Vagina (tissue), 2 donors: ENCODE results near the gene CAMKK1. TPM values are rescaled to one million over a fixed set of nuclear protein-coding genes. Genes with fewer than 3 reads are reported as not detected.

ENCODE experiments used
- DNase-seq, 2 donors: peaks; one replicate each; pipeline ENCODE4 v3.0.0-alpha.2; 2017; ENCODE audit errors: extremely low spot score in 2 of 2
- H3K27ac ChIP-seq: fragments of 200-600 bp; sonication (generic); one replicate; pipeline ENCODE4 v1.5.1; 2019
- H3K27me3 ChIP-seq: fragments of 200-600 bp; sonication (generic); one replicate; pipeline ENCODE4 v1.5.1; 2019
- H3K36me3 ChIP-seq, 2 donors: fragments of 200-600 bp; sonication (generic); one replicate each; pipeline ENCODE4 v1.5.1; 2017 to 2019
- H3K4me1 ChIP-seq: fragments of 200-600 bp; sonication (generic); one replicate; pipeline ENCODE4 v1.5.1; 2019
- H3K4me3 ChIP-seq, 2 donors: fragments of 200-600 bp; sonication (generic); 1 replicate in 1 of 2; 2 replicates in 1 of 2; pipeline ENCODE4 v1.5.1; 2016 to 2019
- H3K9me3 ChIP-seq: fragments of 200-600 bp; sonication (generic); one replicate; pipeline ENCODE4 v1.5.1; 2019
- POLR2A ChIP-seq, 2 donors: fragments of 450-650 bp; IDR thresholded peaks; one replicate each; pipeline ENCODE4 v1.6.1; 2017; ENCODE audit warnings: antibody characterized with exemption in 2 of 2, mild to moderate bottlenecking in 2 of 2, moderate library complexity in 2 of 2
- POLR2AphosphoS5 ChIP-seq, 2 donors: sonication (generic); formaldehyde crosslinking; IDR thresholded peaks; one replicate each; pipeline ENCODE4 v1.9.0; 2017; ENCODE audit warnings: antibody characterized with exemption in 2 of 2, mild to moderate bottlenecking in 2 of 2, low read depth in 1 of 2; ENCODE audit not compliant: insufficient read depth in 1 of 2
- intact Hi-C: fragments of 100-400 bp; cut with DNase I; formaldehyde crosslinking; loops from one replicate; pipeline ENCODE4 v1.15.1; 2023
- total RNA-seq: library from RNA; depleted of rRNA; stranded (reverse); fragments of >200 nt; gene quantifications from one replicate; pipeline ENCODE4 v1.2.3, GENCODE V29; 2016
- TF ChIP-seq, protein P1 (sequence below), 3 experiments: fragments of 450-650 bp in 2 of 3; fragments of 200-600 bp in 1 of 3; sonication (generic) in 1 of 3; IDR thresholded peaks; one replicate each; pipeline ENCODE4 v1.5.1; 2017 to 2019; ENCODE audit warnings: antibody characterized with exemption in 3 of 3, mild to moderate bottlenecking in 2 of 3, moderate library complexity in 2 of 3

Gene CAMKK1
- total RNA-seq, 1 donor from 2014 or later = 12.0 TPM

DNA sequence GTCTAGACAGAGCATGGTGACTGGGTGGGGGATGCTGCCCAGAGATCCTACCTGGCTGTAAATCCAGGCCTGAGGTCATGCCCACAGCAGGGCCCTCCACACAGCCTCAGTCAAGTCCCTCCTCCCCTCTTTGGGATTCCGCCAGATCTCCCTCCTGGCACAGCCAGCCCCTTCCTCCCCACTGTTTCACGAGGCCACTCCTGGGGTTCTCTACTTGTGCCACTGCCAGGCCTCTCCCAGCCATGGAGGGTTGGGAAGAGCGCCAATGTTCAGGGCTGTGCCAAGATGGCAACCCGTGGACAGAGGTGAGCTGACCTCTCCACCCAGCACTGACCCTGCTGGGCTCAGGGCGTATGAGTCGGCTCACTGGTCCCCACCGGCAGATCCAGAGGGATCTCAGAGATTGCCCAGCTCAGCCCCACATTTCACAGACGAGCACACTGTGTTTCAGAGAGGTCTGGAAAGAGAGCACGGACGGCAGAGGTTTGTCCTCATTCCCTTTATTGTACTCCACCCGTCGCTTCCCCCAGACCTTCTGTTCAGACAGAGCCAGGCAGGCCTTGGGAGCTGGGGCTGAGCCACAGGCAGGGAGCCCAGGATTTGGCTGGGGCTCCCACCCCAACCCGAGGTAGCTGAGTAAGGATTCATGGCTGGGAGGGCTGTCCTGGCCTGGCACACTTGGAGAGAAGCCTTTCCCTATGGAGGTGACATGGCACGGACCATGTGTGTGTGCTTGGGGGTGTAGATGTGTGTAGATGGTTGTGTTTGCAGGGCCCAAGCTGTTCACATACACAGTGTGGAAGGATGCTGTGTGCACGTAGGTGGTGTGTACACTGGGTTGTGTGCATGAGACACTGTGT, 3.5 kb upstream of the CAMKK1 start:
- H3K4me3 ChIP-seq = no peak overlapping the region
- H3K27ac ChIP-seq = peak overlapping the region; percentile 62
- no peak for TF ChIP-seq POLR2AphosphoS5 (IDR thresholded peaks at IDR 0.05; ENCODE audit: insufficient read depth in 1 of 2, low read depth in 1 of 2)
- TF ChIP-seq, protein P1, sequence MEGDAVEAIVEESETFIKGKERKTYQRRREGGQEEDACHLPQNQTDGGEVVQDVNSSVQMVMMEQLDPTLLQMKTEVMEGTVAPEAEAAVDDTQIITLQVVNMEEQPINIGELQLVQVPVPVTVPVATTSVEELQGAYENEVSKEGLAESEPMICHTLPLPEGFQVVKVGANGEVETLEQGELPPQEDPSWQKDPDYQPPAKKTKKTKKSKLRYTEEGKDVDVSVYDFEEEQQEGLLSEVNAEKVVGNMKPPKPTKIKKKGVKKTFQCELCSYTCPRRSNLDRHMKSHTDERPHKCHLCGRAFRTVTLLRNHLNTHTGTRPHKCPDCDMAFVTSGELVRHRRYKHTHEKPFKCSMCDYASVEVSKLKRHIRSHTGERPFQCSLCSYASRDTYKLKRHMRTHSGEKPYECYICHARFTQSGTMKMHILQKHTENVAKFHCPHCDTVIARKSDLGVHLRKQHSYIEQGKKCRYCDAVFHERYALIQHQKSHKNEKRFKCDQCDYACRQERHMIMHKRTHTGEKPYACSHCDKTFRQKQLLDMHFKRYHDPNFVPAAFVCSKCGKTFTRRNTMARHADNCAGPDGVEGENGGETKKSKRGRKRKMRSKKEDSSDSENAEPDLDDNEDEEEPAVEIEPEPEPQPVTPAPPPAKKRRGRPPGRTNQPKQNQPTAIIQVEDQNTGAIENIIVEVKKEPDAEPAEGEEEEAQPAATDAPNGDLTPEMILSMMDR (IDR thresholded peaks at IDR 0.05) = no peak
- TF ChIP-seq POLR2A (IDR thresholded peaks at IDR 0.05) = no peak
- no peaks in the 10 kb centered on the region for H3K27me3 ChIP-seq
- DNase-seq = no peak
- H3K9me3 ChIP-seq = no peaks in the 10 kb centered on the region
- no peaks in the 10 kb centered on the region for H3K36me3 ChIP-seq
- intact Hi-C loops = no loop called here
- H3K4me1 ChIP-seq = peaks cover 47% of the 10 kb centered on the region

DNA sequence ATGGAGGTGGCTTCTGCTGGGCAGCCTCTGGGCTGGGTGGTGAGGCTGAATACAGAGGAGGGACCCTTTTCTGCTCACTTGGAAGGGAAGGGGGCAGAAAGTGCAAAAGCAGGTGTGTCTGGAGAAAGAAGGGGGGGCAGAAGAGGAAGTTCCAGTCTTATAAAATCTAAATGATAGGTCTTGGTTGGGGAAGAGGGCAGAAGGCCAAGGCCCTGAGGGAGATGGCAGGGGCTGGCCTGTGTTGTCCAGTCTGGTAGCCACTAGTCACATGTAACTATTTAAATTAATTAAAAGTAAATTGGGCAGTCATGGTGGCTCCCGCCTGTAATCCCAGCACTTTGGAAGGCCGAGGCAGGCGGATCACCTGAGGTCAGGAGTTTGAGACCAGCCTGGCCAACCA, 2.5 kb upstream of the CAMKK1 start:
- DNase-seq = no peak

DNA sequence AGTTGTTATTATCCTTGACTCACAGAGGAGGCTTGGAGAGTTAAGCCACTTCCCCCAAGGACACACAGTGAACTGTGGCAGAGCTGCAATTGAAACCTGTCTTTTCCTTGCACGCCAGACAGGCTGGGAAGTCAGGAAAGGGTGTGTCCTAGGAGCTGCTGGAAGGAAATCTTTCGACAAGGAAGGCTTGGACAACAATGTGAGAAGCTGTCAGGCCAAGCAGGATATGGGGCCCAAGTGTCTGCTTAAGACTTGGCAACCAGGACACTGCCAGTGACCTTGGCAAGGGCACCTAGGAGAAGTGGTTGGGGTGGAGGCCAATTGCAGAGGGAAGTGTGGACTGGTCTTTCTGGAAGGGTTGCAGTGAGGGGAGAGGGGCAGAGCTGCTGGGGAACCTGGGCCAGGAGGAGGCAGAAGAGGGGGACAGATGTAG, 2.1 kb upstream of the CAMKK1 start:
- no peaks in the 10 kb centered on the region for H3K27me3 ChIP-seq
- no peaks in the 10 kb centered on the region for H3K9me3 ChIP-seq
- intact Hi-C loops = no loop called here
- H3K36me3 ChIP-seq = no peaks in the 10 kb centered on the region
- TF ChIP-seq POLR2A (IDR thresholded peaks at IDR 0.05) (no peak), POLR2AphosphoS5 (IDR thresholded peaks at IDR 0.05; ENCODE audit: insufficient read depth in 1 of 2, low read depth in 1 of 2) (peak in 1 of 2 donors; percentile 78)
- peaks cover 61% of the 10 kb centered on the region for H3K4me1 ChIP-seq
- peak overlapping the region; percentile 10 for H3K27ac ChIP-seq
- no peak for DNase-seq
- H3K4me3 ChIP-seq = no peak overlapping the region

More for the DNA sequence above, 2.5 kb upstream of the CAMKK1 start:
- Histone ChIP-seq H3K4me3 (no peak overlapping the region), H3K9me3 (no peaks in the 10 kb centered on the region), H3K27ac (peak overlapping the region; percentile 10), H3K36me3 (no peaks in the 10 kb centered on the region), H3K4me1 (peaks cover 57% of the 10 kb centered on the region), H3K27me3 (no peaks in the 10 kb centered on the region)
- no peak for TF ChIP-seq POLR2A (IDR thresholded peaks at IDR 0.05)
- intact Hi-C loops = no loop called here

DNA sequence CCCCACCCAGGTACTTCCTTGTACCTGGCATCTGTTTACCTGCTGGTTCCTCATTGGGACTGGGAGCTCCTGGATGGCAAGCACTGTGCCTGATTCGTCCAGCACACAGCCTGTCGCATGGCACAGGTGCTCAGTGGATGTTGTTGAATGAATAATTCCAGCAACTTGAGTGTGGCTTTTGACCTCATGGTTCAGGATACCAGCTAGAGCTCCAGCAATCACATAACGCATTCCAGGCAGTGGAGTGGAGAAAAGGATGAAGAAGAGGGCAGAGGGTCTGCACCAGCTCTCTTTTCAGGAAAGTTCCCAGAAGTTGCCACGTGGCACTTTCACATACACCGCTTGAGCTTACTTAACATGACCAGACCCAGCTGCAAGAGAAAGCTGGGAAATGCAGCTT, 1.3 kb upstream of the CAMKK1 start:
- Histone ChIP-seq H3K27ac (peak overlapping the region; percentile 91), H3K36me3 (no peaks in the 10 kb centered on the region), H3K4me3 (no peak overlapping the region), H3K4me1 (peaks cover 69% of the 10 kb centered on the region), H3K9me3 (no peaks in the 10 kb centered on the region), H3K27me3 (no peaks in the 10 kb centered on the region)
- no peak for DNase-seq
- TF ChIP-seq, protein P1 (IDR thresholded peaks at IDR 0.05) = no peak
- intact Hi-C loops = no loop called here

DNA sequence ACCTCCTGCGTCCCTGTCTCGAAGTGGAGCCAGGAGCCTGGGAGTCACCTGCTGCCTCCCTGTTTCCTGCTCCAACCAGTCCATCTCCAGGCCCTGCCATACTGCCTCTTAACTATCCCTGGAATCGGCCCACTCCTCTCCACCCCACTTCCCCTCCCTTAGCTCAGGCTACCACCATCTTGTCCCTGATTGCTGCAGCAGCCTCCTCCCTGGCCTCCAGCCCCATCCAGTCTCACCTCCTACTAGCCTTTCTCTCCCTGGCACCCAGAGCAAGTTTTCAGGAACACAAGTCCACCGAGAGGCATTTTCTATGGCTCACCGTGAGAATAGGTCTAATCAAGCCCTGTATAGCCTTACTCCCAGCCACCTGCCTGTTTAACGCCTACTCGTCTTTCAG, 865 bp upstream of the CAMKK1 start:
- Histone ChIP-seq H3K27me3 (no peaks in the 10 kb centered on the region), H3K36me3 (no peaks in the 10 kb centered on the region), H3K4me1 (peaks cover 73% of the 10 kb centered on the region), H3K4me3 (peak overlapping the region; percentile 80 to 94), H3K27ac (peak overlapping the region; percentile 91), H3K9me3 (no peaks in the 10 kb centered on the region)
- intact Hi-C loops = no loop called here
- no peak for DNase-seq
- TF ChIP-seq POLR2AphosphoS5 (IDR thresholded peaks at IDR 0.05; ENCODE audit: insufficient read depth in 1 of 2, low read depth in 1 of 2) (no peak), POLR2A (IDR thresholded peaks at IDR 0.05) (no peak)
- TF ChIP-seq, protein P1 (IDR thresholded peaks at IDR 0.05) = no peak
